Activated naive CD8-positive, alpha-beta T cell treated with anti-CD3 and anti-CD28 coated beads, Interleukin-2, amount 50 U/mL, for 24 hours (primary cell): ENCODE results near the gene SEMA5A.

Source experiments
- ATAC-seq: fragments of 150-1000 bp; cut with Tn5 transposase; one replicate; pipeline ENCODE4 v1.10.0; 2021
- DNase-seq: peaks from one replicate; pipeline ENCODE4 v3.0.0; 2021
- H3K27ac Mint-ChIP-seq: one replicate; pipeline ENCODE4 v1.8.0; 2021; ENCODE audit warnings: mild to moderate bottlenecking, mixed read lengths
- H3K27me3 Mint-ChIP-seq: one replicate; pipeline ENCODE4 v1.8.0; 2021; ENCODE audit warnings: mixed read lengths
- H3K36me3 Mint-ChIP-seq: one replicate; pipeline ENCODE4 v1.8.0; 2021; ENCODE audit warnings: low read depth, mixed read lengths
- H3K4me1 Mint-ChIP-seq: one replicate; pipeline ENCODE4 v1.8.0; 2021; ENCODE audit warnings: mixed read lengths
- H3K4me3 Mint-ChIP-seq: one replicate; pipeline ENCODE4 v1.8.0; 2021; ENCODE audit warnings: mild to moderate bottlenecking, moderate library complexity, mixed read lengths
- H3K9me3 Mint-ChIP-seq: one replicate; pipeline ENCODE4 v1.8.0; 2021; ENCODE audit warnings: mixed read lengths

SEMA5A gene

GRCh38 chr5:9513827-9514226 lies 32.0 kb downstream of the SEMA5A start:
- no peak overlapping the region for H3K27ac Mint-ChIP-seq
- no peak for DNase-seq
- ATAC-seq, result no peak
- no peaks in the 10 kb centered on the region for H3K4me1 Mint-ChIP-seq
- H3K4me3 Mint-ChIP-seq, result no peak overlapping the region
- no peaks in the 10 kb centered on the region for H3K27me3 Mint-ChIP-seq
- no peaks in the 10 kb centered on the region for H3K36me3 Mint-ChIP-seq
- H3K9me3 Mint-ChIP-seq, result peaks cover 1% of the 10 kb centered on the region

DNA sequence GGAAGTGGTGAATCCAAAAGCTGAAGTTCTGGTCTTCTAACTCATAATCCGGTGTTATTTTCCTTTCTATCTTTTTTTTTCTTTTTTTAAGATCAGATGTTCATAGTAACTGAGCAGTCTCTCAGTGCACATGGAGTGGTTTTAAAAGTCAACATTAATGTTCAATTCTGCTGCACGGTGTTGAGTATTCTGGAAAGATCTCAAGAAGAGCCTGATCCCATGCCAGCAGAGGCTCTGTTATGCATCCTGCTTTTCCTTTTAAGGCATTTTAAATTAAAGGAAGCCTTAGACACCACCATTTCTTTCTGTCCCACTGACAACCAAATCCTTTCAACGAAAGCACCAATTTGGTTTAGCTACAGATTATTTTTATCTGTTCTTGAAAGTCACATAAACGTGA lies 33.4 kb downstream of the SEMA5A start:
- Mint-ChIP-seq H3K4me1 (no peaks in the 10 kb centered on the region), H3K4me3 (no peak overlapping the region), H3K27ac (no peak overlapping the region), H3K27me3 (no peaks in the 10 kb centered on the region), H3K9me3 (peaks cover 10% of the 10 kb centered on the region), H3K36me3 (no peaks in the 10 kb centered on the region)
- DNase-seq, result no peak
- no peak for ATAC-seq

GRCh38 chr5:9507974-9508373 lies 37.9 kb downstream of the SEMA5A start:
- no peak for DNase-seq
- no peaks in the 10 kb centered on the region for H3K4me1 Mint-ChIP-seq
- no peak overlapping the region for H3K27ac Mint-ChIP-seq
- ATAC-seq, result no peak
- H3K36me3 Mint-ChIP-seq, result no peaks in the 10 kb centered on the region
- peaks cover 10% of the 10 kb centered on the region for H3K9me3 Mint-ChIP-seq
- no peak overlapping the region for H3K4me3 Mint-ChIP-seq
- H3K27me3 Mint-ChIP-seq, result no peaks in the 10 kb centered on the region

DNA sequence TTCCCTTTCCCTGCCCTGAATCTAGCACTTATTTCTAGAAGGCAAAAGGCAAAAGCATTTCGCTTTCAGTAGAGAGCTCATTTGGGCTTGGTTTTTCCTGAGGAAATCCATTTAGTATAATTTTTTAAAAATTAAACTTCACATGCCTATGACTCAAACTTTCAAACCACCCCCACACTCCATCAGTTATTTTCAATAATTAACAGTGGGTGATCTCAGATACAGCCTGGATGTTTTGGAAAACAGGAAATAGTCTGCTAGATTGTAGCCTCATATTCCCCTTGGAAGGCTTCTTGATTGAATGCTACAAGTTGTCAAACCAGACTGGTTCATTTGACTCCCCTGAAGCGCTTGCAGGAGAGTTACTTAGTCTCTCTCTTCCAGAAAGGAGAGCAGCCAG lies 40.6 kb downstream of the SEMA5A start:
- Mint-ChIP-seq H3K4me1 (no peaks in the 10 kb centered on the region), H3K9me3 (peaks cover 10% of the 10 kb centered on the region), H3K36me3 (no peaks in the 10 kb centered on the region), H3K4me3 (no peak overlapping the region), H3K27me3 (no peaks in the 10 kb centered on the region), H3K27ac (no peak overlapping the region)
- ATAC-seq, result no peak
- DNase-seq, result no peak

DNA sequence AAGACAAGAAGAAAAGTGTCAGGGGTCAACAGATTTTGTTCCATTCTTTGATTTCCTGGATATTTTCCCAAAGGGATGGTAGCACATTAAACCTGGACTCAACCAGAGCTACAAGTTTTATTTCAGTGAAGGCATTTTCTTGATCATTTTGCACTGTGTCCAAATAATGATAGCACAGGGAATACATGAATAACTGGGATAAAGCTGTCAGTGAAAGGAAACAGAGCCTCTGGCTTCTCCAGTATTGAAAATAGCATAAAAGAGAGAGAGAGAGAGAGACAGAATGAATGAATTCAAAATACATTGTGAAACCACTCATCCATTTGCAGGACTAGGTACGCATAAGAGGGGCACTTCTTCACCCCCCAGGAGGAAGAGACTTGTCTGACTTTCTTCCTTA lies 43.0 kb downstream of the SEMA5A start:
- H3K27ac Mint-ChIP-seq, result no peak overlapping the region
- H3K36me3 Mint-ChIP-seq, result no peaks in the 10 kb centered on the region
- H3K4me3 Mint-ChIP-seq, result no peak overlapping the region
- no peaks in the 10 kb centered on the region for H3K9me3 Mint-ChIP-seq
- DNase-seq (no peak), ATAC-seq (no peak)
- no peaks in the 10 kb centered on the region for H3K27me3 Mint-ChIP-seq
- no peaks in the 10 kb centered on the region for H3K4me1 Mint-ChIP-seq

- DNase-seq, result no peak
- no peaks in the 10 kb centered on the region for H3K27me3 Mint-ChIP-seq
- no peaks in the 10 kb centered on the region for H3K9me3 Mint-ChIP-seq
- ATAC-seq, result no peak
- H3K4me3 Mint-ChIP-seq, result no peak overlapping the region
- no peaks in the 10 kb centered on the region for H3K4me1 Mint-ChIP-seq
- no peak overlapping the region for H3K27ac Mint-ChIP-seq
- no peaks in the 10 kb centered on the region for H3K36me3 Mint-ChIP-seq
Measured at GRCh38 chr5:9502050-9502834, 43.6 kb downstream of the SEMA5A start.

DNA sequence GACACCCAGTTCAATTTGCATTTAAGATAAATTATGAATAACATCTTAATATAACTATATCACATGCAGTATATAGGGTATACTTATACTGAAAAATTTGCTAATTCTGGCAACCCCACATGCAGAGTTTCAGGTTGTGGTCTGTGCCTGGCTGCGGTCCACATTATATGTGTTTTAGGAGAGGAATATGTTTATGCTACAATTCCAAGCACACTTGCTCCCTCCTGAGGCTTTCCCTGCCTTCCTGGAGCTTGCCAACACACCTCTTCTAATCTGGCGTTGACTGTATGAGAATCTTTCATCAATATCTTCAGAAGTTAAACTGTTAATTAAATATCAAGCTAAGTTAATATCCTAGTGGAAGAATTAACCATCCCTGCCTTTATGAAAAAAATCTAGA lies 45.2 kb downstream of the SEMA5A start:
- H3K4me1 Mint-ChIP-seq, result no peaks in the 10 kb centered on the region
- no peak for DNase-seq
- ATAC-seq, result no peak
- H3K4me3 Mint-ChIP-seq, result no peak overlapping the region
- no peaks in the 10 kb centered on the region for H3K36me3 Mint-ChIP-seq
- H3K9me3 Mint-ChIP-seq, result no peaks in the 10 kb centered on the region
- no peak overlapping the region for H3K27ac Mint-ChIP-seq
- no peaks in the 10 kb centered on the region for H3K27me3 Mint-ChIP-seq

DNA sequence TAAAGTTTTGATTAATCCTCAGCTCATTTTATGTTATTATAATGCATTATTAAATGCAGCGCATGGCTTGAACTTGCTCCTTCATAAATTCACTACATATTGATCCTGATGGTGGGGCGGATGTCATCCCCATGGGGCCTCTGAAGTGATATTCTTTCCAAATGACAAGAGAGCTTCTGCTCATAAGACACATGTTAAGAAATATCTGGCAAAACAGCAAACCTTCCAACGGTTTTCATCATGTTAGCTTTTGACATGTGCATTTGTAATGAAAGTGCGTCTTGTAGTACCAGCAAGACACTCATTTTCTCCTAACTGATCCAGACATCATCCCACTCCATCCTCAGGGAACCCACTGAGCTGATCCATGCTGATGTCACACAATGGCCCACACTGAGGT lies 45.7 kb downstream of the SEMA5A start:
- H3K27me3 Mint-ChIP-seq, result no peaks in the 10 kb centered on the region
- H3K4me3 Mint-ChIP-seq, result no peak overlapping the region
- no peak for DNase-seq
- H3K9me3 Mint-ChIP-seq, result no peaks in the 10 kb centered on the region
- H3K4me1 Mint-ChIP-seq, result no peaks in the 10 kb centered on the region
- no peak overlapping the region for H3K27ac Mint-ChIP-seq
- no peaks in the 10 kb centered on the region for H3K36me3 Mint-ChIP-seq
- no peak for ATAC-seq

DNA sequence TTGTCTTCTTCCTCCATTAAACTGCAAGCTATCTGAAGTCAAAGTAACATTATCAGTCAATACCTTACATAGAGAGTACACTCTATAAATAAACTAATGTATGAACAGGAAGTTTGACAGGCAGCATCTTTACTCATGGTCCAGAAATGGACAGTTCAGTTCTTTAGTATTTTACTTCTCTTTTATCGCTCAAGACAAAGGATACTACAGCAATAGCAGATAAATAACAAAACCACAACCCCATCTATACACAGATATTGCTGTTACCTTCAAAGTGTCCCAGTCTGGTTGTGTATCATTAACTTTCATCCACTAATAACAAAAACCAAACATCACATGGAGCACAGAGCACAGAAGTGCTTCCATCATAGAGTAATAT lies 46.4 kb downstream of the SEMA5A start:
- Mint-ChIP-seq H3K4me1 (no peaks in the 10 kb centered on the region), H3K4me3 (no peak overlapping the region), H3K27ac (no peak overlapping the region), H3K36me3 (no peaks in the 10 kb centered on the region), H3K27me3 (no peaks in the 10 kb centered on the region), H3K9me3 (no peaks in the 10 kb centered on the region)
- ATAC-seq (no peak), DNase-seq (no peak)

DNA sequence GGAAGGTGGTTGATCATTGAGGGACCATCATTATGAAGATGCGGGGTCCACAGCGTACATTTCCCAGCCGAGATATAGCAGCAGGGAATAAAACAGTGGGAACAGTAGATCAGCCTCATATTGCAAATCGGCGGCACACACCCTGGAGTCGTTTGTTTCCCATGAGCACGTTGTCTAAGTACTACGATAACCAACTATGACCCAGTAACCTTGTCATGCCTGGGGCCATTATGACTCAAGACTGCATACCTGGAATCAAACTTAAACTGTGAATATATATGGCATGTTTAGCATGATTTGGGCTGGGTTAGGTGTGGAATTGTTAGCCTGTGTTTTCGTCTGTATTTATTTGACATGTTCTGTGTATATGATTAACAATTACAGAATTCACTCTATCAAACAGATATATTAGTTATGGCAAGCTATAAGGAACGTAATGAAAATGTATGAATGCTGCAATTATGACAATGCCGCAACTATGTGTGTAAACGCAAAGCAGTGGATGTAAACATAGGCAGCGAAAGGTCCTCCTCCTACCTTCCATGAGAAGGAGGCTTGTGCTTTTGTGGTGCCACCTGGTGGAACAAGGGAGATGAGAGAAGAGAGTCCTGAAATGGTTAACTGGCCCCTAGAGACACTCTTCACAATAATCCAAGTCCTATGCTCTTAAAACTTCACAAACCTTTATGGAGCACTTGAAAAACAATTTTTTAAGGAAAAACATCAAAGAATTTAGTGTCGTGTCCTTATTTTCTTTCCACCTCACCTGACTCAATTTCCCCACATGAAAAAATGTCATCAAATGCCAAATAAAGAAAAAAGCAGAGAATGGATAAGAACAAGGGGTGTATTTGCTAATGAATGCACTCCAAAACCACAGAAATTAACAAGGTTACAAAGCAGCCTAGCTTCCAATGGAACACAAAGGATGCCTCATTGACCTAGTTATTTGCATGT lies 47.1 kb downstream of the SEMA5A start:
- no peak overlapping the region for H3K27ac Mint-ChIP-seq
- H3K36me3 Mint-ChIP-seq, result no peaks in the 10 kb centered on the region
- DNase-seq (no peak), ATAC-seq (no peak)
- no peaks in the 10 kb centered on the region for H3K4me1 Mint-ChIP-seq
- H3K9me3 Mint-ChIP-seq, result no peaks in the 10 kb centered on the region
- no peak overlapping the region for H3K4me3 Mint-ChIP-seq
- H3K27me3 Mint-ChIP-seq, result no peaks in the 10 kb centered on the region

DNA sequence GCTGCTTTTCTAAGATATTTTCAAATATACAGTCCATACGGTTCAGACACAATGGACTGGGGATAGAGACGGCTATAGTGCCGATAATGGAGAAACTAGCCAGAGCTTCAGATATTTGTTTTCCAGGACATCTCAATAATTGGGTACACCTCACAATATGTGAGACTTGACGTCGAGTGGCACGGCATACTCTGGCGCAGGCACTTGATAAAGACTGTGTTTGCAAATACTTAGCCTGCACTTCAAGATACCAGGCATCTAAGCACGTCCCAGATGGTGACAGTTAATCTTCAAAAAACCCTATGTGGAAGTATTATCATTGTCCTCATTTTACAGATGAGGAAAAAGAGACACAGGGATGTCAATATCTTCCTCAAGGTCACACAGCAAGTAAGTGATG lies 48.5 kb downstream of the SEMA5A start:
- no peak for ATAC-seq

GRCh38 chr5:9496801-9497200 lies 49.1 kb downstream of the SEMA5A start:
- ATAC-seq, result no peak
- H3K27ac Mint-ChIP-seq, result no peak overlapping the region

More for the DNA sequence above, 48.5 kb downstream of the SEMA5A start:
- Mint-ChIP-seq H3K4me1 (no peaks in the 10 kb centered on the region), H3K27me3 (no peaks in the 10 kb centered on the region), H3K4me3 (no peak overlapping the region), H3K36me3 (no peaks in the 10 kb centered on the region), H3K27ac (no peak overlapping the region), H3K9me3 (peaks cover 6% of the 10 kb centered on the region)
- DNase-seq, result no peak

DNA sequence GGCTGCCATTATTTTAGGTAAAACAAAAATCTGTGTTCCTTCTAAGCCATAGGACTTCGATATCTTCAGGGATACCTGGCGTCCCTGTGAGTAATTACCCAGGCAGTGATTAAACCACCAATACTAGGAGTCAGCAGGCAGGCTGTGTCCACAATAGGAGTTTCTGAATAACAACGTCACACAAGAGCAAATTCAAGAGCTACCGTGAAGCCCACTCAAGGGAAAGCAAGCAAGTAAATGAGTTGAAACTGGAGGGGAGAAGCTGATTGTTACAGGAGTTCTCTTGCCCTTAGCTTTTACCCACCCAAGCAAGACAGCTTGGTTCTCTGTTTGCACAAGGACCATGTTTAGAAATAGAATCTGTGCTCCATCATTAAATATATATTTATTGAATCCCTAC lies 50.8 kb downstream of the SEMA5A start:
- H3K4me3 Mint-ChIP-seq, result no peak overlapping the region
- peaks cover 6% of the 10 kb centered on the region for H3K9me3 Mint-ChIP-seq
- DNase-seq, result no peak
- H3K4me1 Mint-ChIP-seq, result no peaks in the 10 kb centered on the region
- H3K27ac Mint-ChIP-seq, result no peak overlapping the region
- ATAC-seq, result no peak
- no peaks in the 10 kb centered on the region for H3K27me3 Mint-ChIP-seq
- no peaks in the 10 kb centered on the region for H3K36me3 Mint-ChIP-seq

More at GRCh38 chr5:9496801-9497200, 49.1 kb downstream of the SEMA5A start:
- Mint-ChIP-seq H3K27me3 (no peaks in the 10 kb centered on the region), H3K36me3 (no peaks in the 10 kb centered on the region), H3K4me3 (no peak overlapping the region), H3K4me1 (no peaks in the 10 kb centered on the region), H3K9me3 (peaks cover 6% of the 10 kb centered on the region)
- no peak for DNase-seq

DNA sequence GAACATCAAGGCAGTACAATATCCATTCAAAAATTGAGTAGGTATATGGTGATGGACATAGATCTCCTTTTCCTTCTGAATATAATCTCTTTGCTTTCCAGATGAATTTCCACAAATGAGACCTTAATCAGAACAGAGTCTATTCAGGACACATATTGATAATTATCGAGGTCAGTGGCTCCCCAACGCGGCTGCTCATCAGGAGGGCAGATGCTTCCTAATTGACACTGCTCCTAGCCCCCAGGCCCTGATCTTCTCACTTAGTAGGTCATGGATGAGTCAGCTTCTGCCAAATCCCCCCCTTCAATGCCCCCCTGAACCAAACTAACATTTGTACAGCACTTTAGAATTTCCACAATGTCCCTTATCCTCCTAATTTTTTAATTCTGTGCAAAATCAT lies 51.6 kb downstream of the SEMA5A start:
- no peak for ATAC-seq
- H3K27me3 Mint-ChIP-seq, result no peaks in the 10 kb centered on the region
- no peaks in the 10 kb centered on the region for H3K36me3 Mint-ChIP-seq
- H3K4me1 Mint-ChIP-seq, result no peaks in the 10 kb centered on the region
- H3K9me3 Mint-ChIP-seq, result peaks cover 6% of the 10 kb centered on the region
- H3K4me3 Mint-ChIP-seq, result no peak overlapping the region
- no peak overlapping the region for H3K27ac Mint-ChIP-seq
- DNase-seq, result no peak

DNA sequence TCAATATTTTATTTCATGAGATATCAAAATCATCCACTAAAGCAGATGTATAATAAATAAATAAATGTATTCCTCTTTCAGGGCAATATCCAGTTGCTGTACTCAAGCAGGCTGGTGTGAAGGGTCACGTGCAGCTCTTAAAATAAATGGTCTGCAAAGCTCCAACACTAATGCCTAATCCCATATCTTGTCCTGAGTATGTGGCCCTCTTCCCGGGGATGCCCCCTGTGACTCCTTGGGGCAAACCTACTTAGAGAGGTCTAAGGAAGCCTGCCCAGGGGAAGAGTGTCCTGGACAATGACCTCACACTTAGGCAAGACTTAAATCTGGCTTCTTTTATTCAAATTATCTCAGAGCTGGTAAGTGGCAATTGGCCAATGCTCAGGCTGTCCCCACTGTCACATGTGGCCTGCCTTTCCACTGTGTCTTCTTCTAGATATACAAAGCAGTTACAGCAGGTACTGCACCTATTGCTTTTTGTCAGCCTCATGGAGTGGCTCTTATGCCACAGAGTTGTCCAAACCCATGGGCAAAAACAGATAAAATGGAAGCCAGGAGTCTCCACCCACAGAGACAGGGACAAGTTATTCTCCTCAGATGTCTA lies 55.3 kb downstream of the SEMA5A start:
- no peak for DNase-seq
- peaks cover 10% of the 10 kb centered on the region for H3K9me3 Mint-ChIP-seq
- no peaks in the 10 kb centered on the region for H3K27me3 Mint-ChIP-seq
- ATAC-seq, result no peak
- no peak overlapping the region for H3K4me3 Mint-ChIP-seq
- no peaks in the 10 kb centered on the region for H3K36me3 Mint-ChIP-seq
- no peak overlapping the region for H3K27ac Mint-ChIP-seq
- H3K4me1 Mint-ChIP-seq, result no peaks in the 10 kb centered on the region
